NCI-H2029 (cell line): Measurements from ENCODE around the gene SLC11A2.
"Not testable (repeated sequence)": the region's sequence is repeated elsewhere in the genome, so short reads cannot be mapped to it uniquely, and the experiment has no call there.

Source experiments
- DNase-seq: peaks from one replicate; lab custom pipeline; 2025; lab: John Stamatoyannopoulos, UW

The SLC11A2 gene

GRCh38 chr12:50990147-50990727 lies 35.9 kb downstream of the SLC11A2 start:
- no peak for DNase-seq

GRCh38 chr12:50988871-50989270 lies 37.3 kb downstream of the SLC11A2 start:
- no peak for DNase-seq

- no peak for DNase-seq
Measured at GRCh38 chr12:50988051-50988450, 38.1 kb downstream of the SLC11A2 start.

- DNase-seq, result no peak
Measured at GRCh38 chr12:50986966-50987737, 39.0 kb downstream of the SLC11A2 start.

GRCh38 chr12:50985322-50985721 lies 40.9 kb downstream of the SLC11A2 start:
- no peak for DNase-seq

GRCh38 chr12:50984586-50985298 lies 41.4 kb downstream of the SLC11A2 start:
- no peak for DNase-seq

GRCh38 chr12:50981319-50982239 lies 44.6 kb downstream of the SLC11A2 start:
- no peak for DNase-seq

GRCh38 chr12:50980545-50980944 lies 45.6 kb downstream of the SLC11A2 start:
- DNase-seq, result no peak

- no peak for DNase-seq
Measured at GRCh38 chr12:50979369-50980052, 46.7 kb downstream of the SLC11A2 start.

GRCh38 chr12:50971946-50972345 lies 54.2 kb downstream of the SLC11A2 start:
- DNase-seq, result no peak

GRCh38 chr12:50964432-50964831 lies 61.8 kb downstream of the SLC11A2 start:
- no peak for DNase-seq

- no peak for DNase-seq
Measured at GRCh38 chr12:50961708-50962107, 64.5 kb downstream of the SLC11A2 start.

- no peak for DNase-seq
Measured at GRCh38 chr12:50960130-50960529, 66.1 kb downstream of the SLC11A2 start.

GRCh38 chr12:50955697-50956096 lies 70.5 kb downstream of the SLC11A2 start:
- DNase-seq, result no peak

GRCh38 chr12:50955288-50955687 lies 70.9 kb downstream of the SLC11A2 start:
- no peak for DNase-seq

GRCh38 chr12:50954789-50955188 lies 71.4 kb downstream of the SLC11A2 start:
- DNase-seq, result not testable (repeated sequence)

- DNase-seq, result no peak
Measured at GRCh38 chr12:50953047-50953446, 73.1 kb downstream of the SLC11A2 start.

- DNase-seq, result no peak
Measured at GRCh38 chr12:50952510-50952909, 73.7 kb downstream of the SLC11A2 start, which contains the start of gene HIGD1C. Gene HIGD1C, plus strand, starts transcription at chr12:50952544. Its CDS starts 1,455 bp downstream, at chr12:50953999.

- DNase-seq, result no peak
Measured at GRCh38 chr12:50951112-50951511, 75.1 kb downstream of the SLC11A2 start.

- DNase-seq, result peak; percentile 13
Measured at GRCh38 chr12:50949801-50950302, 76.3 kb downstream of the SLC11A2 start.

GRCh38 chr12:50948798-50949197 lies 77.4 kb downstream of the SLC11A2 start:
- DNase-seq, result no peak
